HG03103 (cell line): Measurements from ENCODE around the gene CNTNAP2.
"Not testable (repeated sequence)": the region's sequence is repeated elsewhere in the genome, so short reads cannot be mapped to it uniquely, and the experiment has no call there.

Experiments
- ATAC-seq: cut with Tn5 transposase; IDR thresholded peaks from one replicate; pipeline ENCODE4 v1.9.1; 2021; ENCODE audit warnings: low read depth; ENCODE audit not compliant: unreplicated experiment

Gene CNTNAP2

GRCh38 chr7:148458263-148458662 is 2341.7 kb downstream of the CNTNAP2 start:
- ATAC-seq: no peak

DNA sequence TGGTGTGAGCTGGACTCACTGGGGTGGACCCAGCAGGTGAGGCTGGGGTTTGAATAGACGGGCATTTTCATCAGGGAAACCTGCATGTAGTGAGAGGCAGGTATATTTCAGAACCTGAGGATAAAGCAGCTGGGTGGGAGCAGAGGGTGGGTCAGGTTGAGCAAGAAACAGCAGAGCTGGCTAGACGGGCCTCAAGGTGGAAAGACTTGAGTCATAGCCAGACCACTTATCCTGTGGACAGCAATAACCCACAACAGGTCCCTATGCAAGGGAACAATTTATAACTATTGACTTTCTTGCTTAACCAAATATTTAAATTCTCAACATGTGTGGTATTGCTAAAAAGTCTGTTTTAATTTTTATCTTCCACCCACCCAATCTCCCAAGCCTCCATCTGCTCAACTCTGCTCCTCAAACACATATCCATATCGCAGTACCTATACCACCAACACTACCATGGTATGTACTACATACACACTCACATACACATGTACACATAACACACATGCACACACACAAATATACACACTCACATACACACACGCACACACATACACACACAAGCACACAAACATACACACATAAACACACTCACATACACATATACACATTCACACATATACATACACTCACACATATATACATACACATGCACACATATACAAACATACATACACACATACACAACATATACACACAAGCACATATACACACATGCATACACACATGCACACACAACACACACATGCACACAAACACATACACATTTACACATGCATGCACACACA is 2345.0 kb downstream of the CNTNAP2 start:
- ATAC-seq: no peak

DNA sequence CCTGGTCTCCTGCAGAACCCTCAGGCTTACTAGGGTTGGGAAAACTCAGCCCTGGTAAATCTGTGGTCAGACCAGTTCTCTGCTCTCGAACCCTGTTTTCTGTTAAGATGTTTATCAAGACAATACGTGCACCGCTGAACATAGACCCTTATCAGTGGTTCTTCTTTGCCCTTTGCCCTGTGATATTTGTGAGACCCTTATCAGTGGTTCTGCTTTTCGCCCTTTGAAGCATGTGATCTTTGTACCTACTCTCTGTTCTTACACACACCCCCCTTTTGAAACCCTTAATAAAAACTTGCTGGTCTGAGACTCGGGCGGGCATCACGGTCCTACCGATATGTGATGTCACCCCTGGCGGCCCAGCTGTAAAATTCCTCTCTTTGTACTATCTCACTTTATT is 2346.2 kb downstream of the CNTNAP2 start:
- not testable (repeated sequence) for ATAC-seq

GRCh38 chr7:148463210-148463609 is 2346.6 kb downstream of the CNTNAP2 start:
- no peak for ATAC-seq

- no peak for ATAC-seq
Observed at GRCh38 chr7:148464947-148465346, 2348.3 kb downstream of the CNTNAP2 start.

GRCh38 chr7:148465441-148465840 is 2348.8 kb downstream of the CNTNAP2 start:
- ATAC-seq: not testable (repeated sequence)

GRCh38 chr7:148466120-148466519 is 2349.5 kb downstream of the CNTNAP2 start:
- no peak for ATAC-seq

DNA sequence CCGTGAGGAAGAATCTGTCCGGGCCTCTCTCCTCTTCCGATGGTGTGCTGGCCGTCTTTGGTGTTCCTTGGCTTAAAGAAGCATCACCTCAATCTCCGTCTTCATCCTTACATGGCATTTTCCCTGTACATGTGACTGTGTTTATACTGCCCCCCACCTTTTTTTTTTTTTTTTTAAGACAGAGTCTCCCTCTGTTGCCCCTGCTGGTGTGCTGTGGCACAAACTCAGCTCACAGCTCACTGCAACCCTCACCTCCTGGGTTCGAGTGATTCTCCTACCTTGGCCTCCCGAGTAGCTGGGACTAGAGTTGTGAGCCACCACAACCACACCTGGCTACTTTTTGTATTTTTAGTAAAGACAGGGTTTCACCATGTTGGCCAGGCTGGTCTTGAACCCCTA is 2352.1 kb downstream of the CNTNAP2 start:
- no peak for ATAC-seq
